OCI-LY7 (cell line): ENCODE results near the gene KCNA5. TPM values are rescaled to one million over a fixed set of nuclear protein-coding genes. Genes with fewer than 3 reads are reported as not detected.

Experiments
- BruUV-seq: library from RNA; stranded (reverse); fragments of 400-500 nt; replicated peaks from 2 replicates; lab custom pipeline; 2021; lab: Mats Ljungman, UMichigan
- CTCF ChIA-PET: fragments of 300-600 bp; sonication (Branson Sonifier 250); formaldehyde crosslinking; loops from one replicate; lab custom pipeline; 2022; ENCODE audit warnings: antibody characterized with exemption; ENCODE audit not compliant: unreplicated experiment; lab: Charles Lee
- POLR2A ChIA-PET: fragments of 300-600 bp; sonication (Branson Sonifier 250); formaldehyde crosslinking; loops from one replicate; lab custom pipeline; 2022; ENCODE audit warnings: antibody characterized with exemption; lab: Charles Lee
- DNase-seq: peaks from one replicate; pipeline ENCODE4 v3.0.0-alpha.2; 2015; ENCODE audit warnings: low spot score
- H2AFZ ChIP-seq: fragments of 200-600 bp; sonication (generic), shearing (Covaris generic); 2 replicates; pipeline ENCODE4 v1.6.1; 2014; ENCODE audit warnings: mild to moderate bottlenecking, antibody characterized with exemption, low read length, moderate library complexity
- H3K27ac ChIP-seq: fragments of 200-600 bp; sonication (generic); 2 replicates; pipeline ENCODE4 v1.5.1; 2014; ENCODE audit warnings: mixed run types, low read depth, mild to moderate bottlenecking, moderate library complexity, low read length, inconsistent platforms; ENCODE audit not compliant: poor library complexity, severe bottlenecking
- H3K36me3 ChIP-seq: fragments of 200-600 bp; sonication (generic); 2 replicates; pipeline ENCODE4 v1.6.1; 2014; ENCODE audit warnings: mild to moderate bottlenecking, antibody characterized with exemption, low read length, moderate library complexity, mixed read lengths; ENCODE audit not compliant: insufficient read depth
- H3K4me1 ChIP-seq: fragments of 200-600 bp; sonication (generic); 2 replicates; pipeline ENCODE4 v1.5.1; 2014; ENCODE audit warnings: mild to moderate bottlenecking, low read length; ENCODE audit not compliant: insufficient read depth, poor library complexity, severe bottlenecking
- H3K4me2 ChIP-seq: fragments of 200-600 bp; sonication (generic); 2 replicates; pipeline ENCODE4 v1.6.1; 2014; ENCODE audit warnings: mild to moderate bottlenecking, low read length
- H3K4me3 ChIP-seq: fragments of 200-600 bp; sonication (generic); 2 replicates; pipeline ENCODE4 v1.5.1; 2014; ENCODE audit warnings: mild to moderate bottlenecking, low read depth, low read length; ENCODE audit not compliant: poor library complexity, severe bottlenecking
- H3K79me2 ChIP-seq: fragments of 200-600 bp; sonication (generic); 2 replicates; pipeline ENCODE4 v1.6.1; 2016; ENCODE audit warnings: low read depth, mild to moderate bottlenecking, low read length, moderate library complexity, mixed read lengths; ENCODE audit not compliant: insufficient read depth
- H3K9me2 ChIP-seq: fragments of 200-600 bp; sonication (generic); 2 replicates; pipeline ENCODE4 v1.6.1; 2016; ENCODE audit warnings: mild to moderate bottlenecking, low read length, mixed read lengths; ENCODE audit not compliant: insufficient read depth
- H3K9me3 ChIP-seq: fragments of 200-600 bp; sonication (generic); 2 replicates; pipeline ENCODE4 v1.6.1; 2014; ENCODE audit warnings: mild to moderate bottlenecking, mixed run types, low read length, mixed read lengths
- H4K20me1 ChIP-seq: fragments of 200-600 bp; sonication (generic); 2 replicates; pipeline ENCODE4 v1.6.1; 2014; ENCODE audit warnings: mild to moderate bottlenecking, antibody characterized with exemption, low read length, moderate library complexity, mixed read lengths; ENCODE audit not compliant: insufficient read depth
- CTCF ChIP-seq: fragments of 200-600 bp; sonication (generic); conservative IDR thresholded peaks from 2 replicates; pipeline ENCODE4 v1.5.1; 2014; ENCODE audit warnings: mild to moderate bottlenecking, antibody characterized with exemption, low read length, moderate library complexity, mixed read lengths
- EZH2phosphoT487 ChIP-seq: fragments of 200-600 bp; sonication (generic); IDR thresholded peaks from 2 replicates; pipeline ENCODE4 v1.6.1; 2018; ENCODE audit warnings: low read depth, borderline replicate concordance, mild to moderate bottlenecking, mixed run types, antibody characterized with exemption, low read length, moderate library complexity, mixed read lengths
- intact Hi-C: fragments of 100-400 bp; cut with micrococcal nuclease; formaldehyde crosslinking; loops from one replicate; pipeline ENCODE4 v1.10.0; 2022; ENCODE audit not compliant: unreplicated experiment
- total RNA-seq, 2 experiments: library from RNA; depleted of rRNA in 1 of 2; stranded (reverse); fragments of >200 nt in 1 of 2; shearing (Covaris generic) in 1 of 2; gene quantifications; 2 replicates each; pipeline ENCODE4 v1.2.3, GENCODE V29; 2014 to 2022

Gene KCNA5
- total RNA-seq, 2 experiments from 2014 or later = not detected

DNA sequence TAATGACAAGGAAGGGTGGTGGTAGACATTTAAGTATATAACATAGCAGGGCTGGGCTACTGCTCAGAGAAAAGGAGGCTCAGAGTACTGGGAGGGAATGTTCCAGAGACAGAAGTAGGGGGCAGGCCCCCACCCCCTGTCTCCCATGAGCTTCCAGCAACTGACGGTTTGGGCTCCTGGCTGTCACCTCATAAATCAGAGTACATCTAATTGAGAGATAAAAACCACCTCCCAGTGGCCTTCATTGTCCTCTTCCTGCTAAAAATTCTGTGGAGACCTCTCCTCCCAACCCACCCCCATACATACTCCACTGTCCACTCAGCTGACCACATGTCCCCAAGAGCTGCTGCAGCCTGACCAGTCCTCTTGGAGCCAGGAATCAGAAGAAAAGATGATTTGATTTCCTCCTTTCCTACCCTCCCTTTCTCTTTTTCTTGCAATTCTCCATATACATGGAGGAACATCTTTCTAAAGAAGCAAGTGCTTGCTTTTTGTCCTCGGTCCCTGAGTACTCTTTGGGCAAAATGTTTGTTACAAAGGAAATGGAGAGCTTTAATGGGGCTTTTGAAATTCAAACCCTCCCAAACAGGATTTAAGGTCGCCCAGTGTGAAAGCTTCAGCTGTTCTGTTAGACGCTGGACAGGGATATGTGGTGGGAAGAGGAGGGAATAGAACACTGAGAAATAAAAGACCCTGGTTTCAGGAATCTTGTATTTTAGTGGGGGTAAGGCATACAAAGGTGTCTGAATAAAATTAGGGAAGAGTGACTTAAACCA, 16.4 kb upstream of the KCNA5 start:
- POLR2A ChIA-PET = interaction anchor here (0.6 kb wide), 1 partner anchor 954 kb away, joined by 4 read pairs; no protein-coding TSS in a partner anchor
- no TSS peak for BruUV-seq
- CTCF ChIA-PET = interaction anchor here (0.6 kb wide), 1 partner anchor 41 kb away, joined by 3 read pairs; no protein-coding TSS in a partner anchor

DNA sequence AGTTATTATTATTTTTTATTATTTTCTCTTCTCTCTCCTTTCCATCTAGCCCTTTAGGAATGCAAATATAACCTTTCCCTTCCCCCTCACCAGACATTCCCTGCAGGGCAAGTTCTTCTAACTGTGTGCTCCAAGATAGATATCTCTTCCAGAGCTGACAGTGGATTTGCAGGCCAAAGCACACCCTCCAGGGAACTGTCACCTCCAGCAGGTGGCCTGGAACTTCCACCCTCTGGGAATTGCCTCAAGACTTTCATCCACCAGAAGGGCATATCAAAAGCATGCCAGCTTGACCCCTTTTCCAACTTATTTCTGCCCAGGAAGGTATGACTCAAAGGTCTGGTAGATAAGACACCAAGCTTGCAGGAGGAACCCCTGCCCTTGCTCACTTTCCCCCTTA, 13.6 kb upstream of the KCNA5 start:
- intact Hi-C loops = no loop called here
- no peaks in the 10 kb centered on the region for H3K9me3 ChIP-seq
- TF ChIP-seq EZH2phosphoT487 (no peak), CTCF (no peak)

More for the DNA sequence above, 16.4 kb upstream of the KCNA5 start:
- DNase-seq = no peak
- no peaks in the 10 kb centered on the region for H3K9me3 ChIP-seq
- no peaks in the 10 kb centered on the region for H3K9me2 ChIP-seq
- intact Hi-C loops = no loop called here
- no peak overlapping the region for H3K4me2 ChIP-seq
- no peaks in the 10 kb centered on the region for H4K20me1 ChIP-seq
- H3K36me3 ChIP-seq = no peaks in the 10 kb centered on the region
- no peak overlapping the region for H3K27ac ChIP-seq
- H3K79me2 ChIP-seq = no peaks in the 10 kb centered on the region
- no peak overlapping the region for H2AFZ ChIP-seq
- TF ChIP-seq EZH2phosphoT487 (no peak), CTCF (no peak)
- no peak overlapping the region for H3K4me3 ChIP-seq
- H3K4me1 ChIP-seq = no peaks in the 10 kb centered on the region

DNA sequence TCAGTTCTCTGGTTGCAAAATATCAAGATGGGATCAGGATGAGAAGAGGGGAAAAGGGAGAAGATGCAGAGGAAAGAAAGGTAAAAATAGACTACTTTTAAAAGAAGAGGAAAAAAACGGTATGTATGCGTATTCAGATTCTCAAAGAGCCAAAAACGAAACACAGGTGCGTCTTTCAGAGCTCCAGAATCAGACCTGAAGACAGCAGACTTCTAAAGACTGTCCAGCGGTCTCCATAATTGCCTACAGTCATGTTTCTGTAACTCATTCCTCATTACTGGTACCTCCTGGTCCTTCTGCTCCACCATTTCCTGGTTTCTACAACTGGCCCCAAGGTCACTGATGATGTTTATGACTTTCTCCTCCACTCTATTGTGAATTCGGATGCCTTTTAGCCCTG, 12.4 kb upstream of the KCNA5 start:
- BruUV-seq = no TSS peak
- no peak overlapping the region for H3K4me3 ChIP-seq
- ChIA-PET CTCF (no interaction called here), POLR2A (interaction anchor here (0.8 kb wide), 1 partner anchor 41 kb away, joined by 3 read pairs; no protein-coding TSS in a partner anchor)
- no peaks in the 10 kb centered on the region for H3K36me3 ChIP-seq
- no peak overlapping the region for H3K4me2 ChIP-seq
- TF ChIP-seq CTCF (no peak), EZH2phosphoT487 (no peak)
- H3K27ac ChIP-seq = no peak overlapping the region
- no peaks in the 10 kb centered on the region for H3K4me1 ChIP-seq
- H3K79me2 ChIP-seq = no peaks in the 10 kb centered on the region
- no peak overlapping the region for H2AFZ ChIP-seq
- intact Hi-C loops = no loop called here
- no peaks in the 10 kb centered on the region for H3K9me2 ChIP-seq
- DNase-seq = no peak
- no peaks in the 10 kb centered on the region for H4K20me1 ChIP-seq
- no peaks in the 10 kb centered on the region for H3K9me3 ChIP-seq

More for the DNA sequence above, 13.6 kb upstream of the KCNA5 start:
- Histone ChIP-seq H3K4me1 (no peaks in the 10 kb centered on the region), H3K79me2 (no peaks in the 10 kb centered on the region), H3K27ac (no peak overlapping the region), H3K4me2 (no peak overlapping the region), H3K9me2 (no peaks in the 10 kb centered on the region), H3K4me3 (no peak overlapping the region), H3K36me3 (no peaks in the 10 kb centered on the region), H4K20me1 (no peaks in the 10 kb centered on the region), H2AFZ (no peak overlapping the region)
- no TSS peak for BruUV-seq
- POLR2A ChIA-PET = no interaction called here
- CTCF ChIA-PET = no interaction called here
- no peak for DNase-seq
